ENCODE results near the gene ANKRD24.
A peak's percentile ranks its signal among the peaks of the same experiment; 100 is the strongest.
"Not testable (repeated sequence)": the region's sequence is repeated elsewhere in the genome, so short reads cannot be mapped to it uniquely, and the experiment has no call there.

ANKRD24 gene

GRCh38 chr19:4237510-4237909, 55.0 kb downstream of the ANKRD24 start:
- ATAC-seq (replicated peaks); H3K27me3 Mint-ChIP-seq; DNase-seq; H3K27ac Mint-ChIP-seq; H3K9me3 Mint-ChIP-seq; H3K4me3 Mint-ChIP-seq: not testable (repeated sequence)
- peaks cover 30 to 55% of the 10 kb centered on the region in 2 donors for H3K36me3 Mint-ChIP-seq
- H3K4me1 Mint-ChIP-seq, result peaks cover 21 to 22% of the 10 kb centered on the region in 2 donors

GRCh38 chr19:4238831-4239230, 56.3 kb downstream of the ANKRD24 start:
- Mint-ChIP-seq H3K4me3 (no peak overlapping the region), H3K9me3 (peaks cover 2 to 8% of the 10 kb centered on the region in 2 donors)
- no peak for ATAC-seq (replicated peaks)

GRCh38 chr19:4241824-4242430, 59.4 kb downstream of the ANKRD24 start:
- ATAC-seq (replicated peaks) (peak in 1 of 2 donors; percentile 34), DNase-seq (no peak)
- peaks cover 18 to 47% of the 10 kb centered on the region in 2 donors for H3K36me3 Mint-ChIP-seq
- peaks cover 2 to 8% of the 10 kb centered on the region in 2 donors for H3K9me3 Mint-ChIP-seq
- no peaks in the 10 kb centered on the region for H3K27me3 Mint-ChIP-seq
- H3K4me3 Mint-ChIP-seq, result peak overlapping the region in 1 of 2 donors; percentile 26
- peaks cover 16 to 27% of the 10 kb centered on the region in 2 donors for H3K4me1 Mint-ChIP-seq
- H3K27ac Mint-ChIP-seq, result peak overlapping the region; percentile 92

More at GRCh38 chr19:4238831-4239230, 56.3 kb downstream of the ANKRD24 start:
- Mint-ChIP-seq H3K4me1 (peaks cover 19 to 20% of the 10 kb centered on the region in 2 donors), H3K36me3 (peaks cover 23 to 49% of the 10 kb centered on the region in 2 donors), H3K27me3 (no peaks in the 10 kb centered on the region), H3K27ac (no peak overlapping the region)
- no peak for DNase-seq

GRCh38 chr19:4245938-4246337, 63.4 kb downstream of the ANKRD24 start:
- Mint-ChIP-seq H3K27ac (peak overlapping the region; percentile 99), H3K36me3 (peaks cover 25 to 53% of the 10 kb centered on the region in 2 donors), H3K4me1 (peaks cover 28 to 50% of the 10 kb centered on the region in 2 donors)
- not testable (repeated sequence) for DNase-seq; ATAC-seq (replicated peaks); H3K9me3 Mint-ChIP-seq; H3K4me3 Mint-ChIP-seq; H3K27me3 Mint-ChIP-seq

- Mint-ChIP-seq H3K4me1 (peaks cover 22 to 46% of the 10 kb centered on the region in 2 donors), H3K36me3 (peaks cover 30 to 47% of the 10 kb centered on the region in 2 donors), H3K27ac (peak within 1 kb of the TSS; percentile 99), H3K9me3 (peaks cover 2 to 5% of the 10 kb centered on the region in 2 donors), H3K27me3 (no peaks in the 10 kb centered on the region), H3K4me3 (peak within 1 kb of the TSS; percentile 89 to 93)
- DNase-seq, result peak; percentile 97
- peak; percentile 90 to 95 for ATAC-seq (replicated peaks)
Observed at GRCh38 chr19:4246767-4247593, 64.5 kb downstream of the ANKRD24 start, which contains the start of gene YJU2. YJU2 (plus strand) TSS chr19:4247080; CDS start chr19:4247147, 67 bp downstream.

- no peaks in the 10 kb centered on the region for H3K27me3 Mint-ChIP-seq
- H3K4me3 Mint-ChIP-seq, result no peak overlapping the region
- peaks cover 11 to 19% of the 10 kb centered on the region in 2 donors for H3K4me1 Mint-ChIP-seq
- H3K27ac Mint-ChIP-seq, result no peak overlapping the region
- H3K9me3 Mint-ChIP-seq, result peaks cover 1 to 6% of the 10 kb centered on the region in 2 donors
- H3K36me3 Mint-ChIP-seq, result peaks cover 44 to 57% of the 10 kb centered on the region in 2 donors
- no peak for DNase-seq
- ATAC-seq (replicated peaks), result no peak
Observed at GRCh38 chr19:4256563-4256962, 74.1 kb downstream of the ANKRD24 start.

GRCh38 chr19:4257025-4257424, 74.5 kb downstream of the ANKRD24 start:
- Mint-ChIP-seq H3K4me1 (peaks cover 11 to 19% of the 10 kb centered on the region in 2 donors), H3K36me3 (peaks cover 46 to 61% of the 10 kb centered on the region in 2 donors), H3K27me3 (no peaks in the 10 kb centered on the region), H3K27ac (no peak overlapping the region), H3K4me3 (no peak overlapping the region), H3K9me3 (peaks cover 1 to 6% of the 10 kb centered on the region in 2 donors)
- DNase-seq (no peak), ATAC-seq (replicated peaks) (no peak)

- no peak for DNase-seq
- peaks cover 11 to 20% of the 10 kb centered on the region in 2 donors for H3K4me1 Mint-ChIP-seq
- H3K36me3 Mint-ChIP-seq, result peaks cover 50 to 59% of the 10 kb centered on the region in 2 donors
Observed at GRCh38 chr19:4258181-4258580, 75.7 kb downstream of the ANKRD24 start.

GRCh38 chr19:4260613-4261191, 78.2 kb downstream of the ANKRD24 start:
- ATAC-seq (replicated peaks) (peak; percentile 62 to 65), DNase-seq (no peak)
- H3K36me3 Mint-ChIP-seq, result peaks cover 46 to 66% of the 10 kb centered on the region in 2 donors
- H3K27me3 Mint-ChIP-seq, result no peaks in the 10 kb centered on the region
- H3K4me3 Mint-ChIP-seq, result no peak overlapping the region
- H3K9me3 Mint-ChIP-seq, result no peaks in the 10 kb centered on the region
- H3K4me1 Mint-ChIP-seq, result peaks cover 8 to 28% of the 10 kb centered on the region in 2 donors
- H3K27ac Mint-ChIP-seq, result no peak overlapping the region

More at GRCh38 chr19:4258181-4258580, 75.7 kb downstream of the ANKRD24 start:
- no peak for ATAC-seq (replicated peaks)
- H3K27ac Mint-ChIP-seq, result peak overlapping the region; percentile 85
- H3K27me3 Mint-ChIP-seq, result no peaks in the 10 kb centered on the region
- peaks cover 1 to 6% of the 10 kb centered on the region in 2 donors for H3K9me3 Mint-ChIP-seq
- no peak overlapping the region for H3K4me3 Mint-ChIP-seq

GRCh38 chr19:4264812-4265211, 82.3 kb downstream of the ANKRD24 start:
- H3K27me3 Mint-ChIP-seq, result no peaks in the 10 kb centered on the region
- no peaks in the 10 kb centered on the region for H3K9me3 Mint-ChIP-seq
- H3K36me3 Mint-ChIP-seq, result peaks cover 52 to 67% of the 10 kb centered on the region in 2 donors
- peaks cover 17 to 45% of the 10 kb centered on the region in 2 donors for H3K4me1 Mint-ChIP-seq
- ATAC-seq (replicated peaks) (no peak), DNase-seq (no peak)
- H3K27ac Mint-ChIP-seq, result peak overlapping the region; percentile 31
- H3K4me3 Mint-ChIP-seq, result no peak overlapping the region

GRCh38 chr19:4266253-4267000, 83.9 kb downstream of the ANKRD24 start:
- ATAC-seq (replicated peaks) (peak; percentile 35 to 48), DNase-seq (no peak)
- H3K36me3 Mint-ChIP-seq, result peaks cover 52 to 64% of the 10 kb centered on the region in 2 donors
- no peaks in the 10 kb centered on the region for H3K9me3 Mint-ChIP-seq
- H3K27me3 Mint-ChIP-seq, result no peaks in the 10 kb centered on the region
- peak overlapping the region; percentile 87 for H3K27ac Mint-ChIP-seq
- peaks cover 14 to 36% of the 10 kb centered on the region in 2 donors for H3K4me1 Mint-ChIP-seq
- no peak overlapping the region for H3K4me3 Mint-ChIP-seq

GRCh38 chr19:4267101-4267900, 84.8 kb downstream of the ANKRD24 start:
- peaks cover 14 to 36% of the 10 kb centered on the region in 2 donors for H3K4me1 Mint-ChIP-seq
- H3K27ac Mint-ChIP-seq, result peak overlapping the region; percentile 68
- DNase-seq (peak; percentile 35), ATAC-seq (replicated peaks) (peak; percentile 52 to 67)
- no peaks in the 10 kb centered on the region for H3K27me3 Mint-ChIP-seq
- no peak overlapping the region for H3K4me3 Mint-ChIP-seq
- H3K36me3 Mint-ChIP-seq, result peaks cover 54 to 64% of the 10 kb centered on the region in 2 donors
- H3K9me3 Mint-ChIP-seq, result no peaks in the 10 kb centered on the region

Measured in stimulated activated naive B cell treated with anti-CD40 and anti-IgM and Interleukin-4, amounts not matched to agents 10 μg/mL and 1 μg/mL and 100 μg/mL, for 72 hours (primary cell).